MCF 10A (cell line): ENCODE measurements around the gene SPRED2. TPM values are rescaled to one million over a fixed set of nuclear protein-coding genes. Genes with fewer than 3 reads are reported as not detected.

ENCODE experiments used
- BruUV-seq: library from RNA; stranded (reverse); fragments of 400-500 nt; replicated peaks from 2 replicates; lab custom pipeline; 2021; lab: Mats Ljungman, UMichigan
- CTCF ChIA-PET: fragments of 300-600 bp; sonication (Branson Sonifier 250); formaldehyde crosslinking; extraction: SDS; loops from one replicate; lab custom pipeline; 2021; ENCODE audit warnings: antibody characterized with exemption, inconsistent platforms; lab: Yijun Ruan, JAX
- POLR2A ChIA-PET: fragments of 300-600, 350-650 bp; sonication (Branson Sonifier 250); formaldehyde crosslinking; extraction: SDS; loops from one replicate; lab custom pipeline; 2020; ENCODE audit warnings: antibody characterized with exemption, inconsistent platforms; lab: Yijun Ruan, JAX
- DNase-seq: peaks from one replicate; pipeline ENCODE4 v3.0.0-alpha.2; 2018; ENCODE audit not compliant: unreplicated experiment
- H3K27ac Mint-ChIP-seq: one replicate; pipeline ENCODE4 v1.8.0; 2022; ENCODE audit warnings: mild to moderate bottlenecking, low read depth, mixed read lengths; ENCODE audit not compliant: unreplicated experiment
- H3K27me3 Mint-ChIP-seq: one replicate; pipeline ENCODE4 v1.8.0; 2022; ENCODE audit warnings: mixed read lengths; ENCODE audit not compliant: insufficient read depth, unreplicated experiment
- H3K36me3 Mint-ChIP-seq: one replicate; pipeline ENCODE4 v1.8.0; 2022; ENCODE audit warnings: mild to moderate bottlenecking, moderate library complexity, mixed read lengths; ENCODE audit not compliant: insufficient read depth, unreplicated experiment
- H3K4me1 Mint-ChIP-seq: one replicate; pipeline ENCODE4 v1.8.0; 2022; ENCODE audit warnings: mixed read lengths; ENCODE audit not compliant: insufficient read depth, unreplicated experiment
- H3K4me3 Mint-ChIP-seq: one replicate; pipeline ENCODE4 v1.8.0; 2022; ENCODE audit warnings: mild to moderate bottlenecking, moderate library complexity, mixed read lengths; ENCODE audit not compliant: unreplicated experiment
- H3K9me3 Mint-ChIP-seq: one replicate; pipeline ENCODE4 v1.8.0; 2022; ENCODE audit warnings: mixed read lengths; ENCODE audit not compliant: unreplicated experiment
- CTCF ChIP-seq: fragments of 200-600 bp; IDR thresholded peaks from one replicate; pipeline ENCODE4 v1.8.0; 2022; ENCODE audit warnings: antibody characterized with exemption, mild to moderate bottlenecking; ENCODE audit not compliant: unreplicated experiment
- intact Hi-C: fragments of 100-400 bp; cut with micrococcal nuclease; formaldehyde crosslinking; loops from 2 replicates; pipeline ENCODE4 v1.14.1; 2022
- total RNA-seq: library from RNA; stranded (reverse); gene quantifications from 2 replicates; pipeline ENCODE4 v1.2.3, GENCODE V29; 2022

Gene SPRED2
- total RNA-seq, 1 experiment from 2014 or later = 38.6 TPM

GRCh38 chr2:65355186-65355831 lies 77.1 kb downstream of the SPRED2 start:
- Mint-ChIP-seq H3K27me3 (no peaks in the 10 kb centered on the region), H3K4me3 (no peak overlapping the region), H3K4me1 (peaks cover 35% of the 10 kb centered on the region), H3K27ac (peak overlapping the region; percentile 42), H3K9me3 (no peaks in the 10 kb centered on the region), H3K36me3 (peaks cover 5% of the 10 kb centered on the region)
- DNase-seq = no peak
- POLR2A ChIA-PET = interaction anchor here (0.7 to 5.1 kb wide), 2 partner anchors 10 to 34 kb away, joined by 3 to 47 read pairs; no protein-coding TSS in a partner anchor
- no TSS peak for BruUV-seq
- no peak for TF ChIP-seq CTCF
- CTCF ChIA-PET = interaction anchor here (1.3 kb wide), 1 partner anchor 18 kb away, joined by 3 read pairs; no protein-coding TSS in a partner anchor
- intact Hi-C loops = no loop called here

- Mint-ChIP-seq H3K27ac (peak overlapping the region; percentile 42), H3K4me3 (no peak overlapping the region), H3K27me3 (no peaks in the 10 kb centered on the region), H3K9me3 (no peaks in the 10 kb centered on the region), H3K4me1 (peaks cover 39% of the 10 kb centered on the region), H3K36me3 (peaks cover 5% of the 10 kb centered on the region)
- BruUV-seq = no TSS peak
- POLR2A ChIA-PET = interaction anchor here (0.7 to 5.1 kb wide), 3 partner anchors 11 to 77 kb away, joined by 3 to 47 read pairs (median 3); no protein-coding TSS in a partner anchor
- CTCF ChIA-PET = interaction anchor here (1.3 kb wide), 1 partner anchor 18 kb away, joined by 3 read pairs; no protein-coding TSS in a partner anchor
- TF ChIP-seq CTCF = no peak
- intact Hi-C loops = no loop called here
- peak; percentile 68 for DNase-seq
Observed at GRCh38 chr2:65354773-65355172, 77.6 kb downstream of the SPRED2 start.

GRCh38 chr2:65353927-65354326 lies 78.5 kb downstream of the SPRED2 start:
- ChIA-PET CTCF (interaction anchor here (0.7 kb wide), 1 partner anchor 679 kb away, joined by 3 read pairs; no protein-coding TSS in a partner anchor), POLR2A (interaction anchor here (0.7 to 5.1 kb wide), 6 partner anchors 10 to 76 kb away, joined by 3 to 47 read pairs (median 3); no protein-coding TSS in a partner anchor)
- Mint-ChIP-seq H3K4me1 (peaks cover 45% of the 10 kb centered on the region), H3K9me3 (no peaks in the 10 kb centered on the region), H3K36me3 (peaks cover 5% of the 10 kb centered on the region), H3K27me3 (no peaks in the 10 kb centered on the region), H3K27ac (no peak overlapping the region), H3K4me3 (no peak overlapping the region)
- DNase-seq = no peak
- no peak for TF ChIP-seq CTCF
- no TSS peak for BruUV-seq
- intact Hi-C loops = no loop called here

- no peak for DNase-seq
- H3K27ac Mint-ChIP-seq = no peak overlapping the region
- intact Hi-C loops = no loop called here
- CTCF ChIA-PET = interaction anchor here (0.6 to 1.6 kb wide), 4 partner anchors 9 to 1003 kb away, joined by 3 to 4 read pairs (median 3); no protein-coding TSS in a partner anchor
- H3K4me1 Mint-ChIP-seq = peaks cover 42% of the 10 kb centered on the region
- peaks cover 5% of the 10 kb centered on the region for H3K36me3 Mint-ChIP-seq
- no peaks in the 10 kb centered on the region for H3K9me3 Mint-ChIP-seq
- POLR2A ChIA-PET = interaction anchor here (0.6 to 5.1 kb wide), 6 partner anchors 13 to 104 kb away, joined by 3 to 47 read pairs (median 4); partner anchors contain the start of gene SPRED2
- no peak overlapping the region for H3K4me3 Mint-ChIP-seq
- no peak for TF ChIP-seq CTCF
- H3K27me3 Mint-ChIP-seq = no peaks in the 10 kb centered on the region
- no TSS peak for BruUV-seq
Observed at GRCh38 chr2:65353046-65353445, 79.4 kb downstream of the SPRED2 start.
